H9 (cell line): ENCODE results near the gene FRS3. TPM values are rescaled to one million over a fixed set of nuclear protein-coding genes. Genes with fewer than 3 reads are reported as not detected.

Experiments used
- DNase-seq: peaks from one replicate; pipeline ENCODE4 v3.0.0-alpha.2; 2017
- H2AFZ ChIP-seq: one replicate; pipeline ENCODE4 v1.6.1; 2013; ENCODE audit warnings: mild to moderate bottlenecking, low read length, control low read depth, moderate library complexity
- H2AK5ac ChIP-seq: 2 replicates; pipeline ENCODE4 v1.6.1; 2013; ENCODE audit warnings: low read length, control low read depth, mixed read lengths; ENCODE audit not compliant: insufficient read length
- H2BK120ac ChIP-seq: one replicate; pipeline ENCODE4 v1.6.1; 2013; ENCODE audit warnings: low read depth, mild to moderate bottlenecking, low read length, control low read depth, inconsistent platforms; ENCODE audit not compliant: poor library complexity, severe bottlenecking
- H2BK12ac ChIP-seq: 2 replicates; pipeline ENCODE4 v1.6.1; 2013; ENCODE audit warnings: low read length, control low read depth, mixed read lengths, low read depth; ENCODE audit not compliant: insufficient read length
- H2BK15ac ChIP-seq: 2 replicates; pipeline ENCODE4 v1.6.1; 2013; ENCODE audit warnings: low read depth, low read length, control low read depth
- H2BK20ac ChIP-seq: one replicate; pipeline ENCODE4 v1.6.1; 2013; ENCODE audit warnings: low read depth, mild to moderate bottlenecking, low read length, control low read depth, inconsistent platforms; ENCODE audit not compliant: poor library complexity, severe bottlenecking
- H2BK5ac ChIP-seq: 2 replicates; pipeline ENCODE4 v1.6.1; 2013; ENCODE audit warnings: low read length, control low read depth, mixed read lengths; ENCODE audit not compliant: insufficient read length
- H3K14ac ChIP-seq: 2 replicates; pipeline ENCODE4 v1.6.1; 2013; ENCODE audit warnings: low read length, control low read depth; ENCODE audit not compliant: insufficient read depth
- H3K18ac ChIP-seq: 2 replicates; pipeline ENCODE4 v1.6.1; 2013; ENCODE audit warnings: low read depth, mild to moderate bottlenecking, mixed read lengths, low read length, control low read depth; ENCODE audit not compliant: insufficient read length
- H3K23ac ChIP-seq: 2 replicates; pipeline ENCODE4 v1.6.1; 2013; ENCODE audit warnings: low read length, control low read depth, mixed read lengths, low read depth; ENCODE audit not compliant: insufficient read length
- H3K23me2 ChIP-seq: 2 replicates; pipeline ENCODE4 v1.6.1; 2013; ENCODE audit warnings: low read depth, mild to moderate bottlenecking, mixed read lengths, low read length, control low read depth; ENCODE audit not compliant: insufficient read length, poor library complexity, severe bottlenecking
- H3K27ac ChIP-seq: 2 replicates; pipeline ENCODE4 v1.5.1; 2013; ENCODE audit warnings: low read length, control low read depth, mixed read lengths, low read depth; ENCODE audit not compliant: insufficient read length
- H3K27me3 ChIP-seq: 2 replicates; pipeline ENCODE4 v1.6.1; 2013; ENCODE audit warnings: low read length, control low read depth, inconsistent platforms; ENCODE audit not compliant: insufficient read depth
- H3K4ac ChIP-seq: 2 replicates; pipeline ENCODE4 v1.6.1; 2013; ENCODE audit warnings: low read depth, mild to moderate bottlenecking, control low read depth, inconsistent platforms, low read length, moderate library complexity
- H3K4me1 ChIP-seq: 2 replicates; pipeline ENCODE4 v1.6.1; 2013; ENCODE audit warnings: low read length, control low read depth, inconsistent platforms; ENCODE audit not compliant: insufficient read depth
- H3K4me2 ChIP-seq: 2 replicates; pipeline ENCODE4 v1.6.1; 2013; ENCODE audit warnings: low read length, control low read depth, mixed read lengths; ENCODE audit not compliant: insufficient read length, insufficient read depth
- H3K56ac ChIP-seq: 2 replicates; pipeline ENCODE4 v1.6.1; 2013; ENCODE audit warnings: low read depth, mild to moderate bottlenecking, mixed read lengths, low read length, control low read depth; ENCODE audit not compliant: insufficient read length
- H3K79me1 ChIP-seq: 2 replicates; pipeline ENCODE4 v1.6.1; 2013; ENCODE audit warnings: low read depth, mild to moderate bottlenecking, moderate library complexity, low read length, control low read depth, inconsistent platforms; ENCODE audit not compliant: insufficient read depth, poor library complexity, severe bottlenecking
- H3K79me2 ChIP-seq: 2 replicates; pipeline ENCODE4 v1.6.1; 2013; ENCODE audit warnings: low read length, control low read depth, inconsistent platforms; ENCODE audit not compliant: insufficient read depth
- H3K9ac ChIP-seq: 2 replicates; pipeline ENCODE4 v1.6.1; 2013; ENCODE audit warnings: low read length, control low read depth, mixed read lengths; ENCODE audit not compliant: insufficient read length; ENCODE audit errors: extremely low read depth
- H3K9me3 ChIP-seq: one replicate; pipeline ENCODE4 v1.6.1; 2013; ENCODE audit warnings: low read depth, low read length, inconsistent platforms; ENCODE audit not compliant: control insufficient read depth
- H3T11ph ChIP-seq: one replicate; pipeline ENCODE4 v1.6.1; 2013; ENCODE audit warnings: mild to moderate bottlenecking, low read length, control low read depth, inconsistent platforms
- H4K20me1 ChIP-seq: one replicate; pipeline ENCODE4 v1.6.1; 2013; ENCODE audit not compliant: control insufficient read depth, insufficient read length, insufficient read depth
- H4K5ac ChIP-seq: 2 replicates; pipeline ENCODE4 v1.6.1; 2013; ENCODE audit warnings: low read depth, mild to moderate bottlenecking, mixed read lengths, low read length, control low read depth; ENCODE audit not compliant: insufficient read length
- H4K8ac ChIP-seq: replicated peaks from 2 replicates; pipeline ENCODE4 v1.6.1; 2013; ENCODE audit warnings: low read length, control low read depth, mixed read lengths, low read depth; ENCODE audit not compliant: insufficient read length
- H4K91ac ChIP-seq: 2 replicates; pipeline ENCODE4 v1.6.1; 2013; ENCODE audit warnings: low read depth, mild to moderate bottlenecking, moderate library complexity, mixed read lengths, low read length, control low read depth; ENCODE audit not compliant: insufficient read length
- H3K27ac Mint-ChIP-seq, 3 experiments: 2 replicates in 2 of 3; 3 replicates in 1 of 3; pipeline ENCODE4 v1.8.0; 2020 to 2021; ENCODE audit warnings: mixed read lengths in 3 of 3, mild to moderate bottlenecking in 1 of 3, moderate library complexity in 1 of 3
- H3K27me3 Mint-ChIP-seq: 2 replicates; pipeline ENCODE4 v1.8.0; 2021; ENCODE audit warnings: low read depth, mild to moderate bottlenecking, moderate library complexity, mixed read lengths
- H3K36me3 Mint-ChIP-seq, 3 experiments: 2 replicates in 2 of 3; 3 replicates in 1 of 3; pipeline ENCODE4 v1.8.0; 2020 to 2021; ENCODE audit warnings: low read depth in 3 of 3, mixed read lengths in 3 of 3; ENCODE audit not compliant: insufficient read depth in 1 of 3
- H3K4me1 Mint-ChIP-seq, 2 experiments: 2 replicates each; pipeline ENCODE4 v1.8.0; 2020; ENCODE audit warnings: mixed read lengths in 2 of 2
- H3K4me3 Mint-ChIP-seq, 2 experiments: 2 replicates in 1 of 2; 3 replicates in 1 of 2; pipeline ENCODE4 v1.8.0; 2020 to 2021; ENCODE audit warnings: mild to moderate bottlenecking in 2 of 2, mixed read lengths in 2 of 2, moderate library complexity in 1 of 2
- H3K9me3 Mint-ChIP-seq, 2 experiments: 2 replicates in 1 of 2; 3 replicates in 1 of 2; pipeline ENCODE4 v1.8.0; 2020; ENCODE audit warnings: mild to moderate bottlenecking in 2 of 2, mixed read lengths in 2 of 2, moderate library complexity in 1 of 2
- WGBS: extraction: QIAGEN DNeasy Blood & Tissue Kit; methylation state at CpG from one replicate; pipeline ENCODE4 v1.1.7; 2013; ENCODE audit warnings: missing lambda C conversion rate, low lambda C conversion rate, mixed read lengths; ENCODE audit not compliant: insufficient read length; ENCODE audit errors: extremely low coverage; 5-methylcytosine and 5-hydroxymethylcytosine counted together
- total RNA-seq: library from RNA; stranded (reverse); gene quantifications from 2 replicates; pipeline ENCODE4 v1.2.1, GENCODE V29; 2021
- TF ChIP-seq, protein P1 (sequence below): fragments of 200-600 bp; sonication (generic); conservative IDR thresholded peaks from 3 replicates; pipeline ENCODE4 v1.8.0; 2021; ENCODE audit warnings: antibody characterized with exemption, mild to moderate bottlenecking

The FRS3 gene
- total RNA-seq, 1 experiment from 2014 or later = 4.8 TPM

DNA sequence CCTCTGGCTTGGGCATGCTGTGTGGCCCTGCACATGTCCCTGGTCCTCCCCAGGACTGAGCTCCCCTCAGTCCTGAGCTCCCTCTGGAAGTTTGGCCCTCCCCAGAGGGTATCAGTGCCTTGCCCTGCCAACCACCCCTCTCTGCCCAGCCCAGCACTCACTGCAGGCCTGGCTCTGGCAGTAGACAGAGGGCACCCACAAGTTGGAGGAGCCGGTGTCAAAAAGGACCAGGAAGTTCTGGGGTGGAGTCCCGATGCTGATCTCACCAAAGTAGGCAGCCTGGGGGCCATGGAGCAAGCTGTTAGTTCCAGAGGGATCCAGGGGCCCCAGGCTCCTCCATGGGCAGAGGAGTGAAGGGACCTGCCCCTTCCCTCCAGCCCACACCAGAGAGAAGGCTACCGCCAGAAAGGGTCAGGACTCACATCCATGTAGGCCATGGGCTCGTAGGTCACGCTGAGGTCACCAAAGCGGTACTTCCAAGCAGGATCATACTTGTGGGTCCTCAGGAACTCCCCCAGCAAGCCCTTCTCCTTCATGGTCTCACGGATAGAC, 35.4 kb downstream of the FRS3 start:
- TF ChIP-seq, protein P1, sequence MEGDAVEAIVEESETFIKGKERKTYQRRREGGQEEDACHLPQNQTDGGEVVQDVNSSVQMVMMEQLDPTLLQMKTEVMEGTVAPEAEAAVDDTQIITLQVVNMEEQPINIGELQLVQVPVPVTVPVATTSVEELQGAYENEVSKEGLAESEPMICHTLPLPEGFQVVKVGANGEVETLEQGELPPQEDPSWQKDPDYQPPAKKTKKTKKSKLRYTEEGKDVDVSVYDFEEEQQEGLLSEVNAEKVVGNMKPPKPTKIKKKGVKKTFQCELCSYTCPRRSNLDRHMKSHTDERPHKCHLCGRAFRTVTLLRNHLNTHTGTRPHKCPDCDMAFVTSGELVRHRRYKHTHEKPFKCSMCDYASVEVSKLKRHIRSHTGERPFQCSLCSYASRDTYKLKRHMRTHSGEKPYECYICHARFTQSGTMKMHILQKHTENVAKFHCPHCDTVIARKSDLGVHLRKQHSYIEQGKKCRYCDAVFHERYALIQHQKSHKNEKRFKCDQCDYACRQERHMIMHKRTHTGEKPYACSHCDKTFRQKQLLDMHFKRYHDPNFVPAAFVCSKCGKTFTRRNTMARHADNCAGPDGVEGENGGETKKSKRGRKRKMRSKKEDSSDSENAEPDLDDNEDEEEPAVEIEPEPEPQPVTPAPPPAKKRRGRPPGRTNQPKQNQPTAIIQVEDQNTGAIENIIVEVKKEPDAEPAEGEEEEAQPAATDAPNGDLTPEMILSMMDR = no peak
- Histone ChIP-seq H3K18ac (no peak overlapping the region), H2BK120ac (no peak overlapping the region), H4K91ac (no peak overlapping the region), H4K8ac (no peak overlapping the region), H3T11ph (no peak overlapping the region), H3K27me3 (no peaks in the 10 kb centered on the region), H2AK5ac (no peak overlapping the region), H4K5ac (no peak overlapping the region), H3K9ac (no peak overlapping the region), H3K23me2 (no peaks in the 10 kb centered on the region), H4K20me1 (no peaks in the 10 kb centered on the region), H3K56ac (no peak overlapping the region), H2BK5ac (no peak overlapping the region), H3K79me2 (no peaks in the 10 kb centered on the region), H3K4me2 (no peak overlapping the region), H2BK12ac (no peak overlapping the region), H3K4me1 (no peaks in the 10 kb centered on the region), H3K27ac (no peak overlapping the region), H2AFZ (no peak overlapping the region), H3K4ac (no peak overlapping the region), H3K14ac (no peak overlapping the region), H2BK15ac (no peak overlapping the region), H2BK20ac (no peak overlapping the region), H3K79me1 (no peaks in the 10 kb centered on the region), H3K9me3 (no peaks in the 10 kb centered on the region), H3K23ac (no peak overlapping the region)
- H3K36me3 Mint-ChIP-seq = no peaks in the 10 kb centered on the region; a peak in 1 of 7 replicates
- WGBS = no CpG with 5 or more reads among the region's 7 CpGs
- peaks cover 5 to 6% of the 10 kb centered on the region in 2 experiments for H3K4me1 Mint-ChIP-seq
- no peaks in the 10 kb centered on the region for H3K9me3 Mint-ChIP-seq
- H3K27ac Mint-ChIP-seq = no peak overlapping the region
- DNase-seq = no peak
- H3K4me3 Mint-ChIP-seq = no peak overlapping the region
- H3K27me3 Mint-ChIP-seq = peaks cover 14% of the 10 kb centered on the region
